A673 (cell line): ENCODE data around the gene SRBD1.

Experiments used
- CTCF ChIP-seq: fragments of 300-800, 200-600 bp; sonication (generic); conservative IDR thresholded peaks from 2 replicates; pipeline ENCODE4 v1.5.1; 2017; ENCODE audit warnings: low read depth, mild to moderate bottlenecking, antibody characterized with exemption, low read length, moderate library complexity, mixed read lengths
- EZH2 ChIP-seq: fragments of 200-600 bp; sonication (generic); IDR thresholded peaks from 2 replicates; pipeline ENCODE4 v1.6.1; 2017; ENCODE audit warnings: borderline replicate concordance, low read depth, mild to moderate bottlenecking, mixed read lengths, antibody characterized with exemption, low read length; ENCODE audit not compliant: poor library complexity, severe bottlenecking

GRCh38 chr2:45533771-45534170, 77.3 kb downstream of the SRBD1 start:
- TF ChIP-seq CTCF (no peak), EZH2 (no peak)
